ENCODE data around the gene ATRNL1.

Gene ATRNL1, protein sequence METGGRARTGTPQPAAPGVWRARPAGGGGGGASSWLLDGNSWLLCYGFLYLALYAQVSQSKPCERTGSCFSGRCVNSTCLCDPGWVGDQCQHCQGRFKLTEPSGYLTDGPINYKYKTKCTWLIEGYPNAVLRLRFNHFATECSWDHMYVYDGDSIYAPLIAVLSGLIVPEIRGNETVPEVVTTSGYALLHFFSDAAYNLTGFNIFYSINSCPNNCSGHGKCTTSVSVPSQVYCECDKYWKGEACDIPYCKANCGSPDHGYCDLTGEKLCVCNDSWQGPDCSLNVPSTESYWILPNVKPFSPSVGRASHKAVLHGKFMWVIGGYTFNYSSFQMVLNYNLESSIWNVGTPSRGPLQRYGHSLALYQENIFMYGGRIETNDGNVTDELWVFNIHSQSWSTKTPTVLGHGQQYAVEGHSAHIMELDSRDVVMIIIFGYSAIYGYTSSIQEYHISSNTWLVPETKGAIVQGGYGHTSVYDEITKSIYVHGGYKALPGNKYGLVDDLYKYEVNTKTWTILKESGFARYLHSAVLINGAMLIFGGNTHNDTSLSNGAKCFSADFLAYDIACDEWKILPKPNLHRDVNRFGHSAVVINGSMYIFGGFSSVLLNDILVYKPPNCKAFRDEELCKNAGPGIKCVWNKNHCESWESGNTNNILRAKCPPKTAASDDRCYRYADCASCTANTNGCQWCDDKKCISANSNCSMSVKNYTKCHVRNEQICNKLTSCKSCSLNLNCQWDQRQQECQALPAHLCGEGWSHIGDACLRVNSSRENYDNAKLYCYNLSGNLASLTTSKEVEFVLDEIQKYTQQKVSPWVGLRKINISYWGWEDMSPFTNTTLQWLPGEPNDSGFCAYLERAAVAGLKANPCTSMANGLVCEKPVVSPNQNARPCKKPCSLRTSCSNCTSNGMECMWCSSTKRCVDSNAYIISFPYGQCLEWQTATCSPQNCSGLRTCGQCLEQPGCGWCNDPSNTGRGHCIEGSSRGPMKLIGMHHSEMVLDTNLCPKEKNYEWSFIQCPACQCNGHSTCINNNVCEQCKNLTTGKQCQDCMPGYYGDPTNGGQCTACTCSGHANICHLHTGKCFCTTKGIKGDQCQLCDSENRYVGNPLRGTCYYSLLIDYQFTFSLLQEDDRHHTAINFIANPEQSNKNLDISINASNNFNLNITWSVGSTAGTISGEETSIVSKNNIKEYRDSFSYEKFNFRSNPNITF (N-terminal part only)

GRCh38 chr10:115093286-115093775 is at the start of gene ATRNL1:
Gene ATRNL1, plus strand, starts transcription at chr10:115093365. Its CDS starts 386 bp downstream, at chr10:115093751.
- no peak for DNase-seq (ENCODE audit: low read depth)

- DNase-seq (ENCODE audit: low read depth): no peak
These were observed 49.4 kb upstream of the ATRNL1 start for GRCh38 chr10:115043719-115044118.

DNA sequence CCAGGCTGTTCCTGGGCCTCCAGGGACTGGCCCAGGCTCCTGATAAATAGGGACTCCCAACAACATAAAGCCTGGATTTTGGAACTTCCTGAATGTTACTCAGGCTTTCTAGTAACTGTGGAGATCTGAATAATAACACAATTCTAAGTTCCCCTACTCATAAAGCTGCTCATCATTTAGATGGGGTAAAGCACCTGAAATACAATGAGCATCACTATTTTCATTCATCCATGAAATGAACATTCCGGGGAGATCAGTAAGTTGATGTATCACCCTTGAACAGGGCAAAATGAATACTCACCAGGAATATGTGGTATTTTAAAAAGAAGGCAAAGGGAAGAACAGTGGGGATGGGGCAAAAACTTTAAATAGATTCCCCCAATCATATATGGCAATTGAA is 48.3 kb upstream of the ATRNL1 start:
- no peak for DNase-seq (ENCODE audit: low read depth)

DNA sequence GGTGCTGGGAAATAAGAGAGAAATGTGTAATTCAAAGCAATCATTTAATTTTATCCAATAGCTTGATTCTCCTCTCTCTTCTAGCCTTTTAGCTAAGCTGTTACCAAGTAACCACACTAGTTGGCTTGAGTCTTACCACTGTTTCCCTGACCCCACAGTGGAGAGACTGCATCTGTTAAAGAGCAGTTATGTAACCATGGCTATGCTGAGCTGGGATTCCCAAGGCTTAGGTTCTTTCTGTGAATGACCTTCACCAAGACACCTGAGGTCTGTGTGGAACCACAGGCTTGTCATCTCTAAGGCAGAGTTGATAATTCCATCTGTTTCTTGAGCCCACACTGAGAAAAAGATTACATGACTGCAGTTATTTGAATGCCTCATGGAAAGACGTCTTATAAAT is 47.7 kb upstream of the ATRNL1 start:
- DNase-seq (ENCODE audit: low read depth): no peak

- DNase-seq (ENCODE audit: low read depth): no peak
These were observed 46.4 kb upstream of the ATRNL1 start for GRCh38 chr10:115046686-115047236.

DNA sequence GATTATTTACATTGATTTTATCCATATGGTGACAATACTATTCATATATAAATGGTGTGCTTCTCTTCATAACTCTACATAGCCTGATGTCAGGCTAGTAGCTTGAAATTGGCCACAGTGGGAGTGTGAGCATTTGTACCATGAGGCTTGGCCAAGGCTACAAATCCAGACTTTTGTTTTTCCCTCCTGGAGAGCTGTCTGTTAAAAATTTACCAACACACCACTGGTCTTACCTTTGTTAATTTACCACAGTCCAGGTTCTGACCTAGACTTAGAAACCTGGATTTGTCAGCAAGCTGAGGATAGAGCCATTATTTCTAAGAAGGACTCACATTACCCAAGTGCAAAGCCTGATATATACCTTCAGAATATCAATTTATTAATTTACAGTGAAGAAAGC is 45.5 kb upstream of the ATRNL1 start:
- no peak for DNase-seq (ENCODE audit: low read depth)

DNA sequence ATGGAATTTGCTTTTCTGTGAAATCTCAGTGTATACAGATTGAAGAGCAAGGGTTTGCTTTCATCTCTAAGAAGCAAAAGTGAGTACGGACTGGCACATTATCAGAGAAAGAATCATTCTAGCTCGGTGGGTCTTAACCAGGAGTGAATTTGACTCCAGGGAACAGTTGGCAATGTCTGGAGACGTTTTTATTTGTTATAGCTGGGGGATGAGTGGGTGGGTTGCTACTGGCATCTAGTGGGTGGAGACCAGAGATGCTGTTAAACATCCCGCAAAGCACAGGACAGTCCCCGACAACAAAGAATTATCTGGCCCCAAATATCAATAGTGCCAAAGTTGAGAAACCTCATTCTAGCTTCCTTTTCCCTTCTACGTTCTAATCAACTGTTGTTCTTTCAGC is 43.8 kb upstream of the ATRNL1 start:
- DNase-seq (ENCODE audit: low read depth): no peak

DNA sequence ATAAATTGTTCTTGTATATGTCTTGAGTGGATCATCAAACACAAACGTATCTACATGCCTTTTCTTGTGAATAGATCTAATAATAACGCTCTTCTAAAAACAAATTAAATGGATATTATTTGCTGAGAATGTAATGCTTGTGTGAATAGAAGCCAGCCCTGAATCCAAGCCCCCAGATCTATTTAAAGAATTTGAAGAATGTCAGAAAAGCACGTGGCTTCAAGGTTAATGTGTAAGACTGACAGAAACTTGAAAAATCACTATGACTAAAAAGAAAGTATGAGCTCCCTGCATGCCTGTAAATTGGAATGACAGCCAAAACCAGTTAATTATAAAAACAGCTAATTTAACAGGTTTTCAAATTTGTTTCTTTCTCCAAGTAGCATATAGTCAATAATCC is 43.2 kb upstream of the ATRNL1 start:
- DNase-seq (ENCODE audit: low read depth): no peak

- DNase-seq (ENCODE audit: low read depth): no peak
These were observed 42.7 kb upstream of the ATRNL1 start for GRCh38 chr10:115050375-115051010.

- no peak for DNase-seq (ENCODE audit: low read depth)
These were observed 41.9 kb upstream of the ATRNL1 start for GRCh38 chr10:115051216-115051615.

DNA sequence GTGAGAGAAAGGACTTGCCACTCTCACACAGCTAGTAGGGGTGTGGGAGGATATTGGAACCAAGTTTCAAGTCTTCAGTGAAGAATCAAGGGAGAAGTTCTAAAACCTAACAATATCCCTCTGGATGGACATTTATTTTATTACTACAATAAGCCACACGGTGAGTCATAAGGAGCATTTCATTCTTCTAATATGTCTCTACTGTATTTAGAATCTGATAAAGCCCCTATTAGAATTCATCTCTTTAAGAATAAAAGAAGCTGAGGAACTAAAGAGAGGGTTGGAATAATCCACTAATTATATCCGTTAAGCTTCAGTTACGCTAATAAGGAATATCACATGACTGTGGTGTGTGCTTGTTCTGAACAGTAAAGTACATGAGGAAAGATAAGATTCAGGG is 40.9 kb upstream of the ATRNL1 start:
- no peak for DNase-seq (ENCODE audit: low read depth)

DNA sequence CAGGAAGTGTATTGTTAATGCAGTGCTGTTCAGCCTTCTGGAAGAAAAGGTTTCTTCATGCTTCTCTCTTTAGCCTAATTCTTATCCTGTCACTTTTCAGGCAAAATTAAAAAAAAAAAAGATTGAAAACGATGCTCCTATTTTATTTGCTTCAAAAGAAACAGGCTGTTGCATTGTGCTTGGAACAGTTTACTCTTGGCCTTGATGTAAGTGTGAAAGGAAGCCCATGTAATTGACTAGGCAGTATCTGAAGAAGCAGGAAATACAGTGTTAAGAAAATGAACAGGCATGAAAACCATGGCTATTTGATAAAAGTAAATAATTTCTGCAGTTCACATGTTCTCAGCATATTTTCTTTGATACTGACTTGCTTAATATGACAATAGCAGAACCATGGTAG is 40.4 kb upstream of the ATRNL1 start:
- no peak for DNase-seq (ENCODE audit: low read depth)

DNA sequence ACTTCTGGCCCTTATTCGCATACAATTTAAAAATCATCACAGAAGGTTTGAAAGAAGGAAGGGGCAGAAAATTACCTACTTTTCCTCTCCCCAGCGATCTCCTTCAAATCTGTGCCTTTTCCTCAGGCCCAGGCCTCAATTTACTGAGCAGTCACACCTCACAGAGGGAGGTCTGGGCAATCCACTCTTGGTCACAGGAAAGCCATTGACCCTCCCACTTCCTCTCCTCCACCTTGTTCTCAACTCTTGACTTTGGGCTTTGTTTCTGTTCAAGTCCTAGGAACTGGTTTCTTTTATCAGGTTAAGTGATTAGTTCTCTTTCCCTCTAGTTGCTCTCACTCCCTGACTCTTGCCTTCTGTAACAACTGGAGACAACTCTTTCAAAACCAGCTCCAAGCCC is 37.0 kb upstream of the ATRNL1 start:
- DNase-seq (ENCODE audit: low read depth): no peak

- no peak for DNase-seq (ENCODE audit: low read depth)
These were observed 33.8 kb upstream of the ATRNL1 start for GRCh38 chr10:115059301-115059898.

DNA sequence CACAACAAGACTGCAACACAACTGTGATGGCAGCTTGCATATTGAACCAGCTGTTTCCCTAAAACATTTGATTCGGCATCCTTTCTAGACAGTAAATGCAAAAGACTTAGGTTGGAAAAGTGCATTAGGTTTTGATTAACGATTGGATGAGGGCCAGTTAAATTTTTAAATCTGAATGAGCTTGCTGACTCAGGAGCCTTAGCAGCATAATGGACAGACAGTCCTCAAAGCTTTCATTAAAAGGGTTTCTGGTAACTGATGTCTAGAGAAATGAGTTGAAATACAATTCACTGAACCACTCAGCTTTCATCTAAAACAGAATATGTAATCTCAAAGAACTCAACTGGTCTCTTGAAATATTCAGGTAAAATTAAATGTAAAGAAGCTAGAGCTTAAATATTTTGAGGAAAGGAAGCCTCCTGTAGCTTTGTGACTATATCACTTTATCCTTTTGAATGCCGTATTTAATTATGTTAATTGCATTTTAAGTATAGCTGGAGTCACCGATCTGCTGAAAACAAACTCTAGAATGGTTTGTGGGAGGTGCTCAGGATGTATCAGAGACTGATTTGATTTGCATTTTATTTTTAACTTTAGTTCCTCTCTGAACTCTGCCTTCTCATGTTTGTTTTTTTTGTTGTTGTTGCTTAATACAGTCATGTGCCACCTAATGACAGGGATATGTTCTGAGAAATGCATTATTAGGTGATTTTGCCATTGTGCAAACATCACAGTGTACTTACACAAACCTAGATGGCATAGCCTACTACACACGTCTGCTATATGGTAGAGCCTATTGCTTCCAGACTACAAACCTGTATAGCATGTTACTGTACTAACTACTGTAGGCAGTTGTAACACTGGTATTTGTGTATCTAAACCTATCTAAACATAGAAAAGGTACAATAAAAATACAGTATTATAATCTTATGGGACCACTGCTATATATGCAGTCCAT is 29.2 kb upstream of the ATRNL1 start:
- DNase-seq (ENCODE audit: low read depth): peak; percentile 60

DNA sequence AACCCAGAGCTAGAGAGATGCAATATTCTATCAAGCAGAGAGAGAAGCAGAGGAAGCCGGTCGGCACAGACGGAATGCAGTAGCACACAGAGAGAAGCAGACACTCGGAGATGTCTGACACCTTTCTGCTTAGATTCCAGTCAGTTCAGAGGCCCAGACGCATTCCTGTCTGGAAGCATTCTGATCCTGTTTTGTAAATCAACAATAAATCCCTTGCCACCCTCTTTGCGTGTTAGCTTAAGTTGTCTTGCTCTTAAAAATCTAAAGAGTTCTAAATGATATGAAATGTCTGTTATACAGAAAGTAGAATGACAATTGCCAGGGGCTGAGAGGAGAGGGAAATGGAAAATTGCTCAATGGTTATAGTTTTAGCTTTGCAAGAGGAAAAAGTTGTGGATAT is 27.4 kb upstream of the ATRNL1 start:
- DNase-seq (ENCODE audit: low read depth): no peak

- no peak for DNase-seq (ENCODE audit: low read depth)
These were observed 26.6 kb upstream of the ATRNL1 start for GRCh38 chr10:115066528-115066927.

DNA sequence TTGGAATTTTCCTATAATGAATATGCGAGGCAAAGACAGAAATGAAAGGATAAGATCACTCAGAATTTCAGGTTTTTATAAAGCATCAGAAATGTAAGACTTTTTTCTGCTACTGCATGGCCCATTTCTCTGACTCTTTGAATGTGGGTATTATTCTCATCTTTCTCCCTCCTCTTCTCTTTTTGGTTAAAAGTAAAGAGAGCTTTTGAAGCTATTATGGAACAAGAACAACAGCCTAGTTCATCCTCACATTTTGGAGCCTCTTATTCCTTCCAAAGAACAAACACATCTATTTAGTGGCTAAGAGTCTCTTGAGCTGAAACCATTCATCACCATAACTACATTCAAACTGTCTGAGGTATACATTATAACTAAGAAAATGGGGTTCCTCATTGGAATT is 19.4 kb upstream of the ATRNL1 start:
- DNase-seq (ENCODE audit: low read depth): no peak

DNA sequence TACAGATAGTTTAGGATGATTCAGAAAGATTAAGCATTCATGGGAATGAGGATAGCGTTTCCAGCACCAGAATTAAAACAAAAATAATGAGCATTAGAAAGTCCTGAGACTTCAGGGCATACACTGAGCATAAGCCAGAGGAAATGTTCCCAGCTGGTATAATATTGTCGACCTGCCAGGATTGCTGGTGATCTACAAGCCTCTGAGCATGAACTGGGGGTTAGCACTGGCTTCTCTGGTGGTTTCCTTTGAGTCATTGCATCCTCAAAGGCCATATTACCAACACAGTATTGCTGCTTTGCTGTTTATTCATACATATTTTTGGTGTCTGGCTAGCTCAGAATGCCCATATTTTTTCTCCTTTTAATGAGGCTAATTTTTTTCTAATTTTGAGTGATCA is 10.7 kb upstream of the ATRNL1 start:
- DNase-seq (ENCODE audit: low read depth): peak; percentile 54

DNA sequence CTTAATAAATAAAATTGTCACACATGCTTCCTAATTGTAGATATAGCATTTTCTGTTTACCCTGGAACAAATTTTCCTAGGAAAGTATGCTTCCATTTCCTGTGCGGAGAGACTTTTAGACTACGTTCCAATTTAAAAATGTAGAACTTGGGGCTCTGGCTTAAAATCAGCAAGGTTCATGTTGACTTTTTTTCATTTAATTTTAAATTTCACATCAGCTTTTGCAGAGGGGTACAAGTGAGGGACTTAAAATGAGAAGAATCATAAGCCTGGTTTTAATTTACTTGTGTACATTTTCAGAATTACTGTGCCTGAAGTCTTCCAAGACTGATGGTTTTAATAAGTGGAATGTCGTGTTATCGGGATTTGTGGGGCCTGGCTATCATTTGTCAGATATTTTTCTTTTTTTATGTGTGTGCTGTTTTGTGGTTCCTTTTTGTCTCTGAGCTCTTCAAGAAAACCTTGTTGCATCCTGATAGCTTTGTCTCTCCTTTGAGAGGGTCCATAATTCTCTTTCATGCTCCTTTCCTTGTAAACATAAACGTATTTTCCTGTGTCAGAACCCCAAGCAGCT is 8.8 kb upstream of the ATRNL1 start:
- DNase-seq (ENCODE audit: low read depth): peak; percentile 39
